HG03159 (cell line): ENCODE results near the gene CREBBP.

Experiments
- ATAC-seq: cut with Tn5 transposase; IDR thresholded peaks from one replicate; pipeline ENCODE4 v1.9.1; 2021; ENCODE audit warnings: mild to moderate bottlenecking, moderate library complexity; ENCODE audit not compliant: unreplicated experiment

Gene CREBBP

GRCh38 chr16:3856367-3857141, 24.0 kb downstream of the CREBBP start:
- ATAC-seq = peak; percentile 8

GRCh38 chr16:3854750-3855541, 25.6 kb downstream of the CREBBP start:
- no peak for ATAC-seq

- ATAC-seq = no peak
Measured at GRCh38 chr16:3850544-3850899, 30.0 kb downstream of the CREBBP start.

GRCh38 chr16:3849751-3850543, 30.6 kb downstream of the CREBBP start:
- ATAC-seq = no peak

- no peak for ATAC-seq
Measured at GRCh38 chr16:3846595-3847091, 33.9 kb downstream of the CREBBP start.

GRCh38 chr16:3846087-3846486, 34.4 kb downstream of the CREBBP start:
- no peak for ATAC-seq

- no peak for ATAC-seq
Measured at GRCh38 chr16:3842994-3843393, 37.5 kb downstream of the CREBBP start.

- ATAC-seq = no peak
Measured at GRCh38 chr16:3841729-3842508, 38.6 kb downstream of the CREBBP start.

GRCh38 chr16:3839402-3840184, 40.9 kb downstream of the CREBBP start:
- no peak for ATAC-seq

- ATAC-seq = no peak
Measured at GRCh38 chr16:3838600-3839401, 41.7 kb downstream of the CREBBP start.

- ATAC-seq = no peak
Measured at GRCh38 chr16:3837851-3838586, 42.5 kb downstream of the CREBBP start.

GRCh38 chr16:3836641-3837040, 43.9 kb downstream of the CREBBP start:
- ATAC-seq = no peak

GRCh38 chr16:3835089-3835602, 45.4 kb downstream of the CREBBP start:
- no peak for ATAC-seq

- ATAC-seq = no peak
Measured at GRCh38 chr16:3832668-3833067, 47.8 kb downstream of the CREBBP start.

- no peak for ATAC-seq
Measured at GRCh38 chr16:3830625-3831254, 49.8 kb downstream of the CREBBP start.

- ATAC-seq = no peak
Measured at GRCh38 chr16:3829631-3830536, 50.6 kb downstream of the CREBBP start.

- no peak for ATAC-seq
Measured at GRCh38 chr16:3825940-3826339, 54.6 kb downstream of the CREBBP start.
